Stimulated activated CD4-positive, alpha-beta T cell treated with anti-CD3 and anti-CD28 coated beads, Interleukin-4, amount 100 ng/mL, for 4 hours (primary cell): ENCODE measurements around the gene ACAA1.

Experiments used
- DNase-seq, 2 experiments: peaks; one replicate each; pipeline ENCODE4 v3.0.0-alpha.2; 2020

ACAA1 gene

DNA sequence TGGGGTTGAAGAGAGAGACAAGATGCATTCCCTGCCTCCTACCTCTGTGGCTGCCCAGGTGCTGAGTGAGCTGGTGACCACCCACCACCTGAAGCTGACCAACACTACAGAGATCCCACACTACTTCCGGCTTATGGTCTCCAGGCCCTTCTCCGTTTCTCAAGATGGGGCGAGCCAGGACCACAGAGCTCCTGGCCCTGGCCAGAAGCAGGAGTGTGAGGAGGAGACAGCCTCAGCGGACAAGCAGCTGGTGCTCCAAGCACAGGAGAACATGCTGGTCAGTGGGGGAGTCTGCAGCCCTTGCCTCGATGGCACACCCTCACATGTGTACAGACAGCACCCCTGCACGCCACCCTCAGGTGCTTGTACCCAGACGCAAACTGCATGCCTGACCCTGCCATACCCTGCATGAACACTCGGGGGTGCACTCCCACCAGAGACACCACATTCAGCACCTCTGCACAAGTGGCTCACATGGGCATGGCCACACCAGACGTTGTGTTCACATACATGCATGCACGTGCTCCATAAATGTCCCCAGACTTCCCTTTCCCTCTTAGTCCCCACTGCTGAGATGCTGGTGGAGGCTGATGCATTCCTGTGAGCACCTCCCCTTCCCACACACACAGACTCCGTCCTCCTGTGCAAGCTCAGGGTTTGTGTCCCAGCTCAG lies 19.0 kb downstream of the ACAA1 start:
- peak; percentile 63 to 64 for DNase-seq

- no peak for DNase-seq
Measured at GRCh38 chr3:38117163-38117716, 19.7 kb downstream of the ACAA1 start.

GRCh38 chr3:38116471-38117162 lies 20.3 kb downstream of the ACAA1 start:
- DNase-seq = no peak

GRCh38 chr3:38115645-38116427 lies 21.1 kb downstream of the ACAA1 start:
- no peak for DNase-seq

DNA sequence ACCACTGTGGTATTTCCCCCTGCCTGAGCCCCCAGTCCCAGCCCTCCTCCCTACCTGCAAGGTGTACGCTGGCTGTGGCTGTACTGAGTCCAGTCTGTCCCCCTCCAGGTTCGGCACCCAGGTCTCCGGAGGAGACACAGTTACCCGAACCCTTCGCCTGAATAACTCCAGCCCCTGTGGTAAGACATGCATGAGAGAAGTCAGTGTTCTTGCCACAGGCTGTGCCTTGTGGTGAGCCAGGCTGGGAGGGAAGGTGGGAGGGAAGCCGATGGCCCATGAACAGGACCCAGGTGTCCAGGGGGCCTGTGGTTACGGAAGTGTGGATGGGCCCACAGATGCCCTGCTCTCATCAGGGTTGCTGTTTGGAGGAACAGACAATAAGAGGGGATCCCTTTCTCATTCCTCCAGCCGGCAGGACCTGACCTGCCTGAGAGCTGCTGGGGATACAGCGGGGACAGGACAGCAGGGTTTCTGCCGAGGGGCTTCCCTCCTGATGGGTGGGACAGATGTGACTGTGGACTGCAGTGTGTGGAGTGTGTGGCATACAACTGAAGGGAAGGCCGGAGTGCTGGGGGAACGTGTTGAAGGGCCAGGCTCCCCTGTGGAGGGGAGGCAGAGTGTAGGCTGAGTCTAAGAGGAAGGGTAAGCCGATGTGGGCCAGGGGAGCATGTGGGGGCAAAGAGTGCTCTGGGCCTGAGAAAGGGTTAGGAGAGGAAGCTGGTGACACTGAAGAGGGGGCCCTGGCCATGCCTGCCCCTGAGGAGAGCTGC lies 21.9 kb downstream of the ACAA1 start:
- no peak for DNase-seq

DNA sequence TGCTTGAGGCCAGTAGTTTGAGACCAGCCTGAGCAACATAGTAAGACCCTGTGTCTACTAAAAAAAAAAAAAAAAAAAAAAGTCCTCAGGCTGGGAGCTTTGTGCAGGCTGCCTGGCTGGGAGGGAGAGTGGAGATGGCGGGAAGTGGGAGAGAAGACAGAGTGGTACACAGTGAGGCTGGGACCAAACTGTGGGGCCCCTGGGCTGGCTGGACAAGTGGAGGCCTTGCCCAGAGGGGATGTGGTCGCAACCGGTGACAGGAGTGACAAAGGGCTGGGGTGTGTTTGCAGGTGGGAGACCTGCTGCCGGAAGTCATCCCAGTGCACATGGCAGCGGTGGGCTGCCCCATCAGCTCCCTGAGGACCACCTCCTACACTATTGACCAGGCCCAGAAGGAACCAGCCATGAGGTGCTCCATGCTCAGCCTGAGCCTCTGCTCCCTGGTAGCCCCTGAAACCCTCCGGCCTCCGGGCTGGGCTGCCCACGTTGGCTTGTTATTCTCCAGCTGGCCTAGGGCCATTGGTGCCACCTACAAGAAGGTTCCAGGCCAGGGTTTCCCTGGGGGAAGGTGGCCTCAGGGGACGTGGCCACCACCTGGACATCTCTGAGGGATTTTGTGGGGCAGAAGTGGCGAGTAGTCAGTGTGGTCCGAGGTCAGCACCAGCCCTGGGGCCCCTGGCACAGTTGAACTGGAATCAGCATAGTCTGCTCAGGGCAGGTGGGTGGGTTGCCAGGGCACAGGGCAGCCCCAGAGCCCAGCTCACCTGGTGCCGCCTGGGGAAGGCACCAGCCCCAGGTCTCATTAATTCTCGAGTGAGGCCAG lies 22.7 kb downstream of the ACAA1 start:
- no peak for DNase-seq

DNA sequence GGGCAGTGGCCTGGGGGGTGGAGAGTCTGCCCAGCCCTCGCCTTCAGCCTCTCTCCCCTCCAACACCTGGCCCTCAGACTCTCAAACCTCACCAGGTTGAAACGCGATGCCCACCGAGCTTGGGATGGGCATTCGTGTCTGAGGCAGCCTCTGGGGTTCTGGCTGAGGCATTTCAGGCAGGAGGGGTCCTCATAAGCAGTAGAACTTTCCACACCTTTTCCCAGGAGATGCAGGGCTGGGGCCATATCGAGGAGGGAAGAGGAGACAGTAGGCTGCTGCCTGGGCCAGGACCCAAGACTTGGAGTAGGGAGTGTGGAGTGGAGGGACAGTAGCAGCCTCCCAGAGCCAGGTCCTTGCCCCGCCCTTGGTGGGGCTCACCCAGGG lies 24.6 kb downstream of the ACAA1 start:
- DNase-seq = no peak

DNA sequence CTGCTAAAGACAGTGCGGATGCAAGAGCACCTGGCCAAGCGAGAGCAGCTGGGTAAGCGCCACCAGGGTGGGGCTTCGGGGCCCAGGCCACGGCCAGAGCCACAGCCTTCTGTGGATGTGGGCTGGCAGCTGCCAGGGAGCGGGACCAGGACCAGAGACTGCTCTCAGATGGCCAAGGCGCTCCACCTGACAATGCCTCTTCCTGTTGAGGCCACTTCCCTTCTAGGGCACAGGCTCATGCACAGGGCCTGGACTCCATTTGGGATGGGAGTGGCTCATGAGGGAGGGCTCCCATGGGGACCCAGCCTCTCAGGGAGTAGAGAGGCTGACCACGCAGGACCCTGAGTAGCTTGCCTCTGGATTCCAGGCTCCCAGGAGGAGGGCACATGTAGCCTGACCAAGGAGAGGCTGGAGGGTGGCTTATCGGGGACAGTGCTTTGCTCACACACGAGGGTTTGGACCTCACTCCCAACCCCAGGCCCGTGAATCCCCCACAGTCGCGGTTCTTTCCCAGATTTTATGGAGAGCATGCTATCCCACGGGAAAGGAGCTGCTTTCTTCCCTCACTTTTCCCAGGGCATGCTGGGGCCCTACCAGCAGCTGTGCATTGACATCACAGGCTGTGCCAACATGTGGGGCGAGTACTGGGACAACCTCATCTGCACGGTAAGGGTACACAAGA lies 25.1 kb downstream of the ACAA1 start:
- no peak for DNase-seq

GRCh38 chr3:38111201-38111600 lies 25.7 kb downstream of the ACAA1 start:
- no peak for DNase-seq

DNA sequence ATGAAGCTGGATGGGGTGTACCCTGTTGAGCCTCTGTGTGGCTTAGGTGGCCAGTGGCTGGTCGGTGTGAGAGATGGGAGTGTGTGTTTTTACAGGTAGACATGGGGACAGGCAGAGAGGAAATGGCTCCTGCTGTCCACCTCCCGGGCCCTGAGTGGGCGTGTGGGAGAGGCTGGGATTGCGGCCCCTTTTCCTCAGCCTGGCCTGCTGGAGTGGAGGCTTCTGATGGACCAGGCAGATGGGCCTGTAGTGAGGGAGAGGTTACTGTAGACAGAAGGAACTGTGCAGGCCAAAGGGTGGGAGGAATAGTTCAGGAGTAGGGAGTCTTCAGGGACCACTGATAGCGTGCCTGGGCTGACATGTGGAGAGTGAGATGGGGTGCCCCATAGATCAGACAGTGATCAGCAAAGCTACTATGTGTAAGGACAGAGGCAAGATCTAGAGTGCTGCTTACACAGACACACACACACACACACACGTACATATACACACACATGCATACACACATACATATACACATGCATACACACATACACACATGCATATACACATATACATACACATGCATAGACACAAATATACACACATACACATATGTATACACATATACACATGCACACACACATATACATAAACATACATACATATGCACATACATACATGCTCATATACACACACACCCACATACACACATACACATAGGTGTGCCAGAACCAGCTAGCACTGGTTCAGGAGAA lies 26.4 kb downstream of the ACAA1 start:
- no peak for DNase-seq

DNA sequence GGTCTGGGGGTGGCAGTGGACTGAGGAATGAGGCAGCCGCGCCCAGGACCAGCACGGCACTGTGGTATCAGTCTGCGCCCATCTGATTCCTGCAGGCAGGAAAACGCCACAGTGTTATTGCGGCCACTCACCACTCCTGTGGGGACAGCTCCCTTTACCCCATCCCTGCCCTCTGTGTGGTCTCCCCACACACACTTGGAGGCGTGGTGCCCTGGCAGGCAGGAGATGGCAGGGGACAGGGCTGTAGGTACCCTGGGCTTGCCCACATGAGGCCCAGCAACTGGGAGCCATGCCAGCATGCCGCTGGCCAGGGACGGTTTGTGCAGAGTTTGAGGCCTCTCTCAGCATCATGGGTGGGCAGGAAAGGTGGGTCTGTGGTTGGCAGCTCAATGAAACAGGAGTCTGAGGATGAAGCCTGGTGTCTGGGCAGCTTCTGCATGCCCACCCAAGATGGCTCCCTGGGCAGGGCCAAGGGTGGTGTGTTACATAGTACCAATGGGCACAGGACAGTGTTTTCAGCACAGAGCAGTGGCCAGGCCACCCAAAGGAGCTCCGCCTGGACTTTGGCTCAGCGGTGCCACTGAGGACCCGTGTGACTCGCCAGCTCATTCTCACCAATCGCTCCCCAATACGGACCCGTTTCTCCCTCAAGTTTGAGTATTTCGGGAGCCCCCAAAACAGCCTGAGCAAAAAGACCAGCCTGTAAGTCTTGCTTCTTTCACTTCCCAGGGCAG lies 27.2 kb downstream of the ACAA1 start:
- no peak for DNase-seq

GRCh38 chr3:38108649-38109579 lies 28.0 kb downstream of the ACAA1 start:
- DNase-seq = no peak

DNA sequence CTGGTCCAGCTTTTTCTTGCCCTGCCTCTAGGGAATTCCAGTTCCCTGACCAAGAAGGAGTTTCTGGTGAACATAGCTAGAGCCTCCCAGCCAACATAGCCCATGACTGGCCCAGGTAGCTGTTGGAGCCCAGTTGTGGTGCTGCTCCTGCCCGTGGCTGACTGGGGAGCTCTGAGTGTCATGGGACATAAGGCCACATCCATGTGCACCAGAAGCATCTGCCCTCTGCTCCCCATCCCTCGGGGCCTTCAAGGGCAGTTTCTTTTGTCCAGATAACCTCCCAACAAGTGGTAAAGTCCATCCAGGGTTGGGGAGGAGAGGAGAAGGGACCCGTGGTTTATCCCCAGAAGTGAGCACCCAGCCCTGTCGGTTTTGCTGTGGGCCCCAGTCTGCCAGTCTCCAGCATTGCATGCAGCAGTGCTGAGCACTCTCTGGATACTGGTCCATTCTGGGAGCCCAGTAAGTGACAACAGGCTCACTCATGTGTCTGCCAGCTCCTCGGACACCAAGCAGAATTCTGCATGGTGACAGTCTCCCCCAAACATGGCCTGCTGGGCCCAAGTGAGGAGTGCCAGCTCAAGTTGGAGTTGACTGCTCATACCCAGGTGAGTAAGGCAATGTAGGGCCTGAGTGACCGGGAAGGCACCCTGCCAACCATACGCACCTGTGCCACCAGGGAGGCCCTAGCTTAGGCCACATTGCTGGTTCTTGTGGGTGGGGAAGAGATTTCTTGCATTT lies 28.8 kb downstream of the ACAA1 start:
- no peak for DNase-seq

GRCh38 chr3:38105525-38105924 lies 31.4 kb downstream of the ACAA1 start:
- no peak for DNase-seq

GRCh38 chr3:38102444-38102814 lies 34.5 kb downstream of the ACAA1 start:
- DNase-seq = no peak

- DNase-seq = no peak
Measured at GRCh38 chr3:38101811-38102443, 35.0 kb downstream of the ACAA1 start.

GRCh38 chr3:38100498-38100897 lies 36.4 kb downstream of the ACAA1 start:
- DNase-seq = no peak

GRCh38 chr3:38099518-38099917 lies 37.4 kb downstream of the ACAA1 start:
- DNase-seq = no peak
